ENCODE measurements around the gene MED27. TPM values are rescaled to one million over a fixed set of nuclear protein-coding genes. Genes with fewer than 3 reads are reported as not detected.

Gene MED27
- total RNA-seq, 2 donors from 2014 or later = 29.8 to 37.0 TPM

DNA sequence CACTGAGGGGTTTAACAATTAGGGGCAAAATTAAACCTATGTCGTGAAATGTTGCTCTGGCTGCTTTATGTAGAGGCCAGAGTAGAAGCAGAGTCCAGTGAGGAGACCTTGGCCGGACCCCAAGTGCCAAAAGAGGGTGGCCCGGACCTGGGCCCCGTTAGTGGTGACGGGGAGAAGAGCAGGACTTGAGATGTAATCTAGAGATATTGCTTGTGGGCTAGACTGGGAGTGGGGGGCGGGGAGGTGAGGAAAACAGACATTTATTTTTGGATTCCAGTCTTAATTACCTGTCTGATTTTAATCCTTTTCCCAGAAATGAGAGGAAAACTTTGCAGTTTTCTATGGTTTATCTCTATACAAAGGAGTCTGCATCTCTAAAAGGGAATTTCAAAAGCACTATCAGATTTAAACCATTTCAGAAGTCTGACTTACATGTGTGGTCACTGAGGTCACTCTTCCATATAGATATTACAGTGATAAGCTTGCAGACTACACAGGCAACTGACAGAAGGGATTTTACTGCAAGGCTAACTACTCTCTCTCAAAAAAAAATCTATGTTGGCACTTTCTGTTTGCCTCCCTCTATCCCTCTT is 108.1 kb downstream of the MED27 start:
- H3K4me1 ChIP-seq (ENCODE audit: control insufficient read depth, insufficient read depth, low read length) = peaks cover 5% of the 10 kb centered on the region
- H3K36me3 ChIP-seq (ENCODE audit: control insufficient read depth, insufficient read depth, low read length) = no peaks in the 10 kb centered on the region
- Mint-ChIP-seq H3K27ac (no peak overlapping the region), H3K36me3 (ENCODE audit: low read depth) (peaks cover 3% of the 10 kb centered on the region), H3K4me1 (peaks cover 18% of the 10 kb centered on the region), H3K9me3 (no peaks in the 10 kb centered on the region), H3K27me3 (ENCODE audit: insufficient read depth) (no peaks in the 10 kb centered on the region), H3K4me3 (no peak overlapping the region)
- H3K27ac ChIP-seq (ENCODE audit: low read depth, low read length) = no peak overlapping the region
- DNase-seq = no peak
- H3K4me3 ChIP-seq (ENCODE audit: low read length) = no peak overlapping the region
- 88 to 93% methylated on average over 3 to 6 of the region's 6 CpGs for WGBS, 2 experiments (ENCODE audit: insufficient coverage in 1 of 2, insufficient read length in 1 of 2)
- no peak overlapping the region for H3K9ac ChIP-seq (ENCODE audit: extremely low read depth, low read length, poor library complexity, severe bottlenecking)
- TF ChIP-seq, protein P1, sequence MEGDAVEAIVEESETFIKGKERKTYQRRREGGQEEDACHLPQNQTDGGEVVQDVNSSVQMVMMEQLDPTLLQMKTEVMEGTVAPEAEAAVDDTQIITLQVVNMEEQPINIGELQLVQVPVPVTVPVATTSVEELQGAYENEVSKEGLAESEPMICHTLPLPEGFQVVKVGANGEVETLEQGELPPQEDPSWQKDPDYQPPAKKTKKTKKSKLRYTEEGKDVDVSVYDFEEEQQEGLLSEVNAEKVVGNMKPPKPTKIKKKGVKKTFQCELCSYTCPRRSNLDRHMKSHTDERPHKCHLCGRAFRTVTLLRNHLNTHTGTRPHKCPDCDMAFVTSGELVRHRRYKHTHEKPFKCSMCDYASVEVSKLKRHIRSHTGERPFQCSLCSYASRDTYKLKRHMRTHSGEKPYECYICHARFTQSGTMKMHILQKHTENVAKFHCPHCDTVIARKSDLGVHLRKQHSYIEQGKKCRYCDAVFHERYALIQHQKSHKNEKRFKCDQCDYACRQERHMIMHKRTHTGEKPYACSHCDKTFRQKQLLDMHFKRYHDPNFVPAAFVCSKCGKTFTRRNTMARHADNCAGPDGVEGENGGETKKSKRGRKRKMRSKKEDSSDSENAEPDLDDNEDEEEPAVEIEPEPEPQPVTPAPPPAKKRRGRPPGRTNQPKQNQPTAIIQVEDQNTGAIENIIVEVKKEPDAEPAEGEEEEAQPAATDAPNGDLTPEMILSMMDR (conservative IDR thresholded peaks at IDR 0.05) = no peak
- peaks cover 5% of the 10 kb centered on the region for H3K9me3 ChIP-seq (ENCODE audit: control insufficient read depth, low read length)
- no peaks in the 10 kb centered on the region for H3K27me3 ChIP-seq (ENCODE audit: control insufficient read depth, insufficient read depth, low read length, poor library complexity, severe bottlenecking)

DNA sequence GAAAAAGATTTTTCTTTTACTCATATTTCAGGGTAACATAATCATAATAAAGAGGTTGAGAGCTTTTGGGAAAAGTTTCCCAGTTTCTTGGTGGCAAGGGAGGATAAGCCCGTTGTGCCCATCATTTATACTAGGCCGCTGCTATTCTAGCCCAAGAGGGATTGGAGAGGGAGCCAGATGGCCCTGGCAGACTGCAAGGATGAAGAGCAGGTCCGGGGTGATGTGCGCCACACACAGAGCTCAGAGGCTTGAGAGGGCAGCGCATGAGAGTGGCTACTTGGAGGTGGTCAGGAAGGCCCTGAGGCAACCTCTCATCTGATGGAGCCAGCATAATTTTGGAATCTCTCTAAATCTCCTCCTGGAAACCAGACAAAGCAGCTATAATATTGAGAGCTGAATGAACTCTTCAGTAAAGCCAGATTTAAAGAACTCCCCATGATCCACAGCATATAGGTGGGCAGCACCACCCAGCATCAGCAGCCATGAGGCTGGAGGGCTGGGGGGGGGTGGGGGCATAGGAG is 110.1 kb downstream of the MED27 start:
- peaks cover 5% of the 10 kb centered on the region for H3K9me3 ChIP-seq (ENCODE audit: control insufficient read depth, low read length)
- WGBS, 2 experiments (ENCODE audit: insufficient coverage in 1 of 2, insufficient read length in 1 of 2) = 94 to 96% methylated on average over 3 to 5 of the region's 5 CpGs
- DNase-seq = no peak
- H3K4me3 Mint-ChIP-seq = no peak overlapping the region
- H3K36me3 Mint-ChIP-seq (ENCODE audit: low read depth) = peaks cover 3% of the 10 kb centered on the region
- H3K27me3 Mint-ChIP-seq (ENCODE audit: insufficient read depth) = peaks cover 2% of the 10 kb centered on the region
- H3K4me1 Mint-ChIP-seq = peaks cover 12% of the 10 kb centered on the region
- no peaks in the 10 kb centered on the region for H3K9me3 Mint-ChIP-seq
- no peak overlapping the region for H3K9ac ChIP-seq (ENCODE audit: extremely low read depth, low read length, poor library complexity, severe bottlenecking)
- no peaks in the 10 kb centered on the region for H3K27me3 ChIP-seq (ENCODE audit: control insufficient read depth, insufficient read depth, low read length, poor library complexity, severe bottlenecking)
- no peaks in the 10 kb centered on the region for H3K4me1 ChIP-seq (ENCODE audit: control insufficient read depth, insufficient read depth, low read length)
- H3K27ac ChIP-seq (ENCODE audit: low read depth, low read length) = no peak overlapping the region
- TF ChIP-seq, protein P1 (conservative IDR thresholded peaks at IDR 0.05) = no peak
- H3K36me3 ChIP-seq (ENCODE audit: control insufficient read depth, insufficient read depth, low read length) = no peaks in the 10 kb centered on the region
- H3K4me3 ChIP-seq (ENCODE audit: low read length) = no peak overlapping the region
- no peak overlapping the region for H3K27ac Mint-ChIP-seq

DNA sequence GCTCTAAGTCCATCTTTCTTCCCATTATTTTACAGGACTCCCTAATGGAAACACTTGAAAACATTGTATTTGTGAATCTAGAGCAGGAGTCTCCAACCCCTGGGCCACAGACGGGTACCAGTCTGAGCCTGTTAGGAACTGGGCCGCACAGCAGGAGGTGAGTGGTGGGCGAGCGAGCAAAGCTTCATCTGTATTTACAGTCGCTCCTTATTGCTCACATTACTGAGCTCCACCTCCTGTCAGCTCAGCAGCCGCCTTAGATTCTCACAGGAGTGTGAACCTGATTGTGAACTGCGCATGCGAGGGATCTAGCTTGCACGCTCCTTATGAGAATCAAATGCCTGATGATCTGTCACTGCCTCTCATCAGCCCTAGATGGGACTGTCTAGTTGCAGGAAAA is 111.0 kb downstream of the MED27 start:
- TF ChIP-seq, protein P1 (conservative IDR thresholded peaks at IDR 0.05) = no peak
- no peak for DNase-seq
- Mint-ChIP-seq H3K9me3 (no peaks in the 10 kb centered on the region), H3K27me3 (ENCODE audit: insufficient read depth) (peaks cover 8% of the 10 kb centered on the region), H3K27ac (no peak overlapping the region), H3K4me1 (peaks cover 12% of the 10 kb centered on the region), H3K36me3 (ENCODE audit: low read depth) (peaks cover 8% of the 10 kb centered on the region), H3K4me3 (no peak overlapping the region)
- no peaks in the 10 kb centered on the region for H3K4me1 ChIP-seq (ENCODE audit: control insufficient read depth, insufficient read depth, low read length)
- H3K27ac ChIP-seq (ENCODE audit: low read depth, low read length) = no peak overlapping the region
- H3K27me3 ChIP-seq (ENCODE audit: control insufficient read depth, insufficient read depth, low read length, poor library complexity, severe bottlenecking) = no peaks in the 10 kb centered on the region
- no peaks in the 10 kb centered on the region for H3K36me3 ChIP-seq (ENCODE audit: control insufficient read depth, insufficient read depth, low read length)
- H3K9me3 ChIP-seq (ENCODE audit: control insufficient read depth, low read length) = peaks cover 5% of the 10 kb centered on the region
- H3K9ac ChIP-seq (ENCODE audit: extremely low read depth, low read length, poor library complexity, severe bottlenecking) = no peak overlapping the region
- 88 to 91% methylated on average over 9 of the region's 9 CpGs for whole genome bisulfite sequencing, 2 experiments (ENCODE audit: insufficient coverage in 1 of 2, insufficient read length in 1 of 2)
- no peak overlapping the region for H3K4me3 ChIP-seq (ENCODE audit: low read length)

Data from endodermal cell (in vitro differentiated cells).